ENCODE data around the gene SPCS1. TPM values are rescaled to one million over a fixed set of nuclear protein-coding genes. Genes with fewer than 3 reads are reported as not detected.
A peak's percentile ranks its signal among the peaks of the same experiment; 100 is the strongest.

The SPCS1 gene
- total and polyA plus RNA-seq, 9 of the 15 experiments (the other 6 are each of a cell fraction or from before 2014, with no cell fraction given): 73.9 to 567 (median 127) TPM

- TF ChIP-seq ATF4 (CRISPR knock-in tag; IDR thresholded peaks at IDR 0.05): no peak
- TF ChIP-seq RFX5 (IDR thresholded peaks at IDR 0.05; ENCODE audit: low read depth, low read length): no peak
- TF ChIP-seq ZNF778 (CRISPR knock-in tag; IDR thresholded peaks at IDR 0.05): no peak
- no peak for TF ChIP-seq ZBTB33 (CRISPR knock-in tag; IDR thresholded peaks at IDR 0.05)
- no peak for TF ChIP-seq HMG20A (CRISPR knock-in tag; conservative IDR thresholded peaks at IDR 0.05)
- peak; percentile 82 for TF ChIP-seq CXXC5 (CRISPR knock-in tag; IDR thresholded peaks at IDR 0.05)
- TF ChIP-seq, protein P1, sequence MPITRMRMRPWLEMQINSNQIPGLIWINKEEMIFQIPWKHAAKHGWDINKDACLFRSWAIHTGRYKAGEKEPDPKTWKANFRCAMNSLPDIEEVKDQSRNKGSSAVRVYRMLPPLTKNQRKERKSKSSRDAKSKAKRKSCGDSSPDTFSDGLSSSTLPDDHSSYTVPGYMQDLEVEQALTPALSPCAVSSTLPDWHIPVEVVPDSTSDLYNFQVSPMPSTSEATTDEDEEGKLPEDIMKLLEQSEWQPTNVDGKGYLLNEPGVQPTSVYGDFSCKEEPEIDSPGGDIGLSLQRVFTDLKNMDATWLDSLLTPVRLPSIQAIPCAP (CRISPR knock-in tag; IDR thresholded peaks at IDR 0.05; ENCODE audit: borderline replicate concordance): no peak
- 0 out of 2 replicates have a peak, but pooled peaks have one; percentile 32 for TF ChIP-seq RNF2 (IDR thresholded peaks at IDR 0.05)
- no peak for TF ChIP-seq ZNF239 (CRISPR knock-in tag; IDR thresholded peaks at IDR 0.05)
- no peak for TF ChIP-seq ZFP1 (CRISPR knock-in tag; IDR thresholded peaks at IDR 0.05)
- TF ChIP-seq ZBED1 (IDR thresholded peaks at IDR 0.05): 0 out of 2 replicates have a peak, but pooled peaks have one; percentile 32
- peak in 1 of 2 experiments; percentile 89 for TF ChIP-seq NCOA2 (IDR thresholded peaks at IDR 0.05; ENCODE audit: partially characterized antibody in 2 of 2)
- no peak for TF ChIP-seq GMEB1 (CRISPR knock-in tag; IDR thresholded peaks at IDR 0.05)
- TF ChIP-seq SMARCE1 (IDR thresholded peaks at IDR 0.05): no peak
- no peak for TF ChIP-seq BHLHE40 (IDR thresholded peaks at IDR 0.05; ENCODE audit: low read length)
- peak; percentile 58; the same call in 1 of the 2 replicates for TF ChIP-seq SP1 (CRISPR knock-in tag; IDR thresholded peaks at IDR 0.05)
These were observed at the start of gene SPCS1, which contains the start of gene GLT8D1 (continued) for GRCh38 chr3:52705688-52706686.

Data from K562 (cell line).